NCI-H2227 (cell line): ENCODE data around the gene CELA2B.
A peak's percentile ranks its signal among the peaks of the same experiment; 100 is the strongest.
"Not testable (repeated sequence)": the region's sequence is repeated elsewhere in the genome, so short reads cannot be mapped to it uniquely, and the experiment has no call there.

Source experiments
- DNase-seq: peaks from one replicate; lab custom pipeline; 2025; ENCODE audit not compliant: unreplicated experiment; lab: John Stamatoyannopoulos, UW

The CELA2B gene

GRCh38 chr1:15475752-15476314 lies at the start of gene CELA2B:
CELA2B (plus strand) TSS chr1:15476104; CDS start chr1:15476126, 22 bp downstream.
- no peak for DNase-seq

GRCh38 chr1:15426492-15427279 lies 49.2 kb upstream of the CELA2B start:
- no peak for DNase-seq

DNA sequence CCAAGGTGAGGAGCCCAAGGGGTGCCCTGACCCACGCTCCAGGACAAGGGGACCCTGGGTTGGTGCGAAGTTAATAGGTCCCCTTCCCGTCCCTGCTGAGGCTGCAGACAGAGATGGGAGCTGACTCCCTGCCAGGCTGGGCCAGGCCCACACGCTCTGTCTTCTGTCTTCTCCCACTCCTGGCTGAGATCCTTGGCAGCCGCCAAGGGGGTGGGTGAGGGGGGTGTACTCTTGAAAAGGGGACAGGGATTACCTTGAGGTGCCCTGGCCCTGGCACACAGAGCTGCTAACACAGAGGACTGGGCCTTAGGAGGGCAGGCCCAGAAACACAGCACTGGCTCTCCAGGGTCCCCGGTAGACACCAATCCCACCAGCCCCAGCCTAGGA lies 48.6 kb upstream of the CELA2B start:
- no peak for DNase-seq

GRCh38 chr1:15428252-15428651 lies 47.7 kb upstream of the CELA2B start:
- DNase-seq = not testable (repeated sequence)

- DNase-seq = no peak
Measured at GRCh38 chr1:15428815-15429435, 47.0 kb upstream of the CELA2B start.

GRCh38 chr1:15429701-15430149 lies 46.2 kb upstream of the CELA2B start:
- no peak for DNase-seq

DNA sequence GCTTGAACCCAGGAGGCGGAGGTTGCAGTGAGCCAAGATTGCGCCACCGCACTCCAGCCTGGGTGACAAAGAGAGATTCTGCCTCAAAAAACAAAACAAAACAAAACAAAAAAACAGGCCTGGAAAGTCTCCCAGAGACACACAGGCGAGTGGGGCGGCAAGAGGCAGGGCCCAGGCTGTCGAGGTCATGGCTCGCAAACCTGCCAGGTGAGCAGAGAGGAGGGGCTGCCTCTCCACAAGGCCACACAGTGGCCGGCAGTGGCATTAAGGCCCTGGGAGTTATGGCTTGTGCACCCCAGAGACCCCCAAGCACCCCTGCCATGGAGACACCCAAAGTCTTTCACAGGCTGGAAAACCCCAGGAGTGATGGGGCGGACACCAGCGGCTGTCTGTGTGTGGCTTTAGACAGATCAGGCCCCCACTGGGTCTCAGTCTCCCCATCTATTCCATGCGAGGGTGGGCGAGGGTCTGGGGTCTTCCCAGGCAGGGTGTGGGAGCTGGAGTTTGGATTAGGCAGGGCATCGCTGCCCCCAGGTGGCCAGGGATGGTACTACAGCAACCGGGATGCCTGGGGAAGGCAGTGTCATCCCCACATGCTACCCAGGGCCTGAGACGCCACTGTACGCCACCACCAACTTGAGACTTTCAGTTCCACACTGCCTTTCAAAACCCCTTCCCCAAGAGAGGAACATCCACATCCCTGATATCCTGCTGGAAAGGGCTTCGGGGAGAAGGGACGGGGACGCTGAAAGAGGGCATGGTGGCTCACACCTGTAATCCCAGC lies 44.9 kb upstream of the CELA2B start:
- DNase-seq = peak; percentile 68

DNA sequence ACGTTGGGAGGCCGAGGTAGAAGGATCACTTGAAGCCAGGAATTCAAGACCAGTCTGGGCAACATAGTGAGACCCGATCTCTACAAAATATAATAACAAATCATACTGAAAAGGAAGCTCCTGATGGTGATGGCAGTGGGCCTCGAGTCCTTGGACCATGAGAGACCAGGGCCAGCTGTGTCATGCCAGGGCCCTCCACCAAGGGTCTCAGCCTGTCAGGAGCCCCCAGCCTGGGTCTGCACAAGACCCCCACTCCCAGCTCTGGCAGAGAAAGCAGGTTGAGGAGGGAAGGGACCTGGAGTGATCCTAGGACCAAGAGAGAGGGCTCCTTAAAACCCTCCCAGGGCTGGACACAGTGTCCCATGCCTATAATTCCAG lies 44.3 kb upstream of the CELA2B start:
- DNase-seq = no peak

DNA sequence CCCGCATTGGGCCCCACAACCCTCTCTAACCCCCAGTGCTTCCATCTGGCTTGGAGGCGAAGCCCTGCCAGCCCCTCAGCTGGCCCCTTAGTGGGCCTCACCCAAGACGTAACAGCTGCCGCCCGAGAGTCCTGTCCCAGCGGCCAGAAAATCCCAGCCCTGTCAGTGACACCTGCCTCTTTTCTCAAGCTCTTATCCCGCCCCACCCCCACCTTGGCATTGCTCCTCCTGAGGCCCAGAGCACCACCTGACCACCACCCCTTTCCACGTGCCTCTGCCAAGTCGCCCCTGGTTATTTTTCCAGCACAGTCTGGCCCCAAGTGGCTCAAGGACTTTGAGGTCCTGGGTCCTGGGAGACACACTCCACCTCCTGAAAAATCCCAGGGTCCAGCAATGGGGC lies 43.6 kb upstream of the CELA2B start:
- DNase-seq = no peak

- DNase-seq = no peak
Measured at GRCh38 chr1:15433471-15433870, 42.4 kb upstream of the CELA2B start.

DNA sequence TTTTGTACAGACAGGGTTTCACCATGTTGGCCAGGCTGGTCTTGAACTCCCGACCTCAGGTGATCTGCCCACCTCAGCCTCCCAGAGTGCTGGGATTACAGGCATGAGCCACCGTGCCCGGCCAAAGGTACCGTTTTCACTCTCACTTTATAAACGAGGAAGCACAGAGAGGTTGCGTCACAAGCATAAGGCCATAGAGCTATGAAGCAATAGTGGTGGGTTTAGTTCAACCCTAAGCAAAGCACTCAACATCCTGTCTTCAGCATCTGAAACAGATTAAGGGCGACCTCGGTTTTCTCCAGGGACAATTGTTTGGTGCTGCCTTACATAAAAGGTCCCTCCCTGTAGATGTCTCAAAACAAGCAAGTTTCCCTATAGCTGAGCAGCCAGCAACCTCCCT lies 41.2 kb upstream of the CELA2B start:
- not testable (repeated sequence) for DNase-seq

DNA sequence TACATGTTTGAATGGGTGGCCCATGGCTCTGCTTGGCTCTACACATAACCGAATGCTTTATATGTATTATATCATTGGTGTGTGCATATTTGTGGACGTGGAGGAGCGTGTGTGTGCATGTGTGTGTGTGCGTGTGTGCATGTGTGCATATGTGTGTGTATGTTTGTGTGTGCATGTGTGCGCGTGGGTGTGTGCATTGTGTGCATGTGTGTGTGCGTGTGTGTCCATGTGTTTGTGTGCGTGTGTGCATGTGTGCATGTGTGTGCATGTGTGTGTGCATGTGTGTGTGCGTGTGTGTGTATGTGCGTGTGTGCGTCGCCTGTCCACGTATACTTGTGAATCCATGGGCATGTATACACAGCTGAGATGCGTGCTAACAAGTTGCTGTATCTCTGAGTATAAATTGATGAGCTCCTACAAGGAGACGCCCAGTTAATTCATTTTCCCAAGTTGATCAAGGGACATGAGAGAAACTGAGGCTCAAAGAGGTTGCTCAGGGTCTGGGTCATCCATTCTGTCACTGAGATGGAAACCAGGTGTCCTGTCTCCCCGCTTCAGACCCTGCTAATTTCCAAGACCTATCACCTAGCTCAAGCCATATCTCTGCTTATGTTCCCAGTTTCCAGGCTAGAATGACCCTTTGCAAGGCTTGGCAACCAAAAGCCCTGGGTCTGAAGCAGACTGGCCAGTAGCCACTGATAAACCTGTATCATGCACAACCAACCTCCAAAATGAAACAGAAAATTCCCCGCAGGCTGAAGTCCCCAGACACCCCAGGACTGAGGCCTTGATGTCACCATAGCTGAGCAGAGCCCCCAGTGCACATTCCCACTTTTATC lies 40.4 kb upstream of the CELA2B start:
- DNase-seq = no peak

GRCh38 chr1:15436881-15437442 lies 38.9 kb upstream of the CELA2B start:
- no peak for DNase-seq

GRCh38 chr1:15439325-15439724 lies 36.6 kb upstream of the CELA2B start:
- no peak for DNase-seq

DNA sequence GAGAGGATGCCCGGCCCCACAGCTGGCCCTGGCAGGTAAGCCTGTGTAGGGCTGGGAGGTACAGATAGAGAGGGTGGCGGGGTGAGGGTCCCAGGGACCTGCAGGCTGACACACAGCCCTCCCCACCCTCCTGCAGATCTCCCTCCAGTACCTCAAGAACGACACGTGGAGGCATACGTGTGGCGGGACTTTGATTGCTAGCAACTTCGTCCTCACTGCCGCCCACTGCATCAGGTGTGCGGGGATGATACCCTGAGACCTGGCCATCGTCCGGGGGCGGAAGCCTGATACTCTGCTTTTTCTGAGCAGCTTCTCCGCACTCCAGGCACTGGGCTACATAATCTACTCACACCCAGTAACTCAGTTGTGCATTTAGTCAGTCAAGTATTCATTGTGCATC lies 35.5 kb upstream of the CELA2B start:
- no peak for DNase-seq

- DNase-seq = no peak
Measured at GRCh38 chr1:15441247-15441646, 34.7 kb upstream of the CELA2B start.

DNA sequence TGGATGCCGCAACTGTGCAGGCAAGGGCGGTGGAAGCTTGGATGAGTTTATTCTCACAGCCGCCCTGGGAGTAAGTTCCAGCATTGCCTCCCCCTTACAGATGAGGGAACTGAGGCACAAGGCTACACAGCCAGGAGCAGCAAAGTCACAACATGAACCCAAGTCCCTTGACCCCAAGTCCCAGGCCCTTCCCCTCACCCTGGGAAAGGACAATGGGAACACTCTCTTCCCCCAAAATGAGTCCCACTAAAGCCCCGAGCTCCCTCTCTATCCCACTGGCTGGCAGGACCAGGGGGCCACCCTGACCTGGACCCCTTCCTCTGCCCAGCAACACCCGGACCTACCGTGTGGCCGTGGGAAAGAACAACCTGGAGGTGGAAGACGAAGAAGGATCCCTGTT lies 33.8 kb upstream of the CELA2B start:
- no peak for DNase-seq

- DNase-seq = no peak
Measured at GRCh38 chr1:15442759-15443158, 33.1 kb upstream of the CELA2B start.

DNA sequence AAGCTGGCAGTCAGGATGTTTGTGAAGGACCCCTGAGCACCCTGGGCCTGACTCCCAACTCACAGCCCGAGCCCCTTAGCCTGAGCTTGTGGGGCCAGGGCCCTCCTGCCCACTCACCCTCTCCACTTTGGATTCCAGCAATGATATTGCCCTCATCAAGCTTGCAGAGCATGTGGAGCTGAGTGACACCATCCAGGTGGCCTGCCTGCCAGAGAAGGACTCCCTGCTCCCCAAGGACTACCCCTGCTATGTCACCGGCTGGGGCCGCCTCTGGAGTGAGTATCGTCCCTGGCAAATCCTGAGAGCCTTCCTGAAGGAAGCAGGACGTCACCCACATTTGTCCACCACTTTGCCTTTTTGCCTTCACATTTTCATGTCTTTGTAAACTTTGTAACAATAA lies 32.6 kb upstream of the CELA2B start:
- no peak for DNase-seq
